Measurements from ENCODE around the gene RDX.
"Not testable (repeated sequence)": the region's sequence is repeated elsewhere in the genome, so short reads cannot be mapped to it uniquely, and the experiment has no call there.

DNA sequence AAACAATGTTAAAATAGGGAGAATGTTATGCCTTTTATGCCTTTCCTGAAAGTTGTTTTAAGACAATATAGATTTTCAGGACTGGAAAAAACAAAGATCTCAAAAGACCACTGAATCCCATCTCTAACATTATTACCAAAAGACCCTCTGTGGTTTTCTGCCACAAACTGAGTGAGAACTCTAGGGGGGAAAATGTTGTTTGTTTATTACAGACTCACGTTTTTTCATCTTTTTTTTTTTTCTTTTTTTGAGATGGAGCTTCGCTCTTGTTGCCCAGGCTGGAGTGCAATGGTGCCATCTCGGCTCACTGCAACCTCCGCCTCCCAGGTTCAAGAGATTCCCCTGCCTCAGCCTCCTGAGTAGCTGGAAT, 9.6 kb upstream of the RDX start:
- TF ChIP-seq ZNF343 (CRISPR knock-in tag; IDR thresholded peaks at IDR 0.05); ZFX (CRISPR knock-in tag; IDR thresholded peaks at IDR 0.05; ENCODE audit: low read depth); CREB1 (IDR thresholded peaks at IDR 0.05); CREB1 (CRISPR knock-in tag; IDR thresholded peaks at IDR 0.05); CEBPB (IDR thresholded peaks at IDR 0.05; ENCODE audit: borderline replicate concordance, low read depth, low read length); ZNF362 (CRISPR knock-in tag; IDR thresholded peaks at IDR 0.05; ENCODE audit: borderline replicate concordance); TARDBP (CRISPR knock-in tag; IDR thresholded peaks at IDR 0.05); BHLHE40 (IDR thresholded peaks at IDR 0.05; ENCODE audit: low read length): not testable (repeated sequence)
- TF ChIP-seq, protein P1, sequence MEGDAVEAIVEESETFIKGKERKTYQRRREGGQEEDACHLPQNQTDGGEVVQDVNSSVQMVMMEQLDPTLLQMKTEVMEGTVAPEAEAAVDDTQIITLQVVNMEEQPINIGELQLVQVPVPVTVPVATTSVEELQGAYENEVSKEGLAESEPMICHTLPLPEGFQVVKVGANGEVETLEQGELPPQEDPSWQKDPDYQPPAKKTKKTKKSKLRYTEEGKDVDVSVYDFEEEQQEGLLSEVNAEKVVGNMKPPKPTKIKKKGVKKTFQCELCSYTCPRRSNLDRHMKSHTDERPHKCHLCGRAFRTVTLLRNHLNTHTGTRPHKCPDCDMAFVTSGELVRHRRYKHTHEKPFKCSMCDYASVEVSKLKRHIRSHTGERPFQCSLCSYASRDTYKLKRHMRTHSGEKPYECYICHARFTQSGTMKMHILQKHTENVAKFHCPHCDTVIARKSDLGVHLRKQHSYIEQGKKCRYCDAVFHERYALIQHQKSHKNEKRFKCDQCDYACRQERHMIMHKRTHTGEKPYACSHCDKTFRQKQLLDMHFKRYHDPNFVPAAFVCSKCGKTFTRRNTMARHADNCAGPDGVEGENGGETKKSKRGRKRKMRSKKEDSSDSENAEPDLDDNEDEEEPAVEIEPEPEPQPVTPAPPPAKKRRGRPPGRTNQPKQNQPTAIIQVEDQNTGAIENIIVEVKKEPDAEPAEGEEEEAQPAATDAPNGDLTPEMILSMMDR (CRISPR knock-in tag; IDR thresholded peaks at IDR 0.05), result not testable (repeated sequence)

All from HepG2 (cell line).